Measurements from ENCODE around the gene CES2.

GRCh38 chr16:66894055-66894454 lies 41.3 kb upstream of the CES2 start:
- no peak for TF ChIP-seq CTCF (IDR thresholded peaks at IDR 0.05)
- TF ChIP-seq, protein P1, sequence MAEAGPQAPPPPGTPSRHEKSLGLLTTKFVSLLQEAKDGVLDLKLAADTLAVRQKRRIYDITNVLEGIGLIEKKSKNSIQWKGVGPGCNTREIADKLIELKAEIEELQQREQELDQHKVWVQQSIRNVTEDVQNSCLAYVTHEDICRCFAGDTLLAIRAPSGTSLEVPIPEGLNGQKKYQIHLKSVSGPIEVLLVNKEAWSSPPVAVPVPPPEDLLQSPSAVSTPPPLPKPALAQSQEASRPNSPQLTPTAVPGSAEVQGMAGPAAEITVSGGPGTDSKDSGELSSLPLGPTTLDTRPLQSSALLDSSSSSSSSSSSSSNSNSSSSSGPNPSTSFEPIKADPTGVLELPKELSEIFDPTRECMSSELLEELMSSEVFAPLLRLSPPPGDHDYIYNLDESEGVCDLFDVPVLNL (CRISPR knock-in tag; IDR thresholded peaks at IDR 0.05; ENCODE audit: borderline replicate concordance, low read depth), result no peak

All from WTC11 (cell line).